ENCODE measurements around the gene GARIN5A.

DNA sequence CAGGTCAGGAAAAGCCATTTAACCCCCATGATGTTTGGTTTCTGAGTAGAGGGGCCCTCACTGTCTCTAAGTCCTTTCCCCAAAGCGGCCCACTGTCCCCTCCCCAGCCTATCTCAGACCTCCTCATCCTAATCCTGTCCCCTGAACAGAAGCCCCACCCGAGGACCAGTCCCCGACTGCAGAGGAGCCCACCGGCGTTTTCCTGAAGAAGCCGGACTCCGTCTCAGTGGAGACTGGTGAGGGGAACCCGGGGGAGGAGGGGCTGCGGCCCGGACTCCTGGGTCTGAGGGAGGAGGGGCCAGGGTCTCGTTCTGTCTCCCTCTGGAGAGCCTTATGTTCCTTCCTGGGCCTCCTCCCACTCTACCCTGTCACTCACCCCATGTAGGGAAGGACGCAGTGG is 41.0 kb downstream of the GARIN5A start:
- TF ChIP-seq CTCF (IDR thresholded peaks at IDR 0.05) (no peak), POLR2A (IDR thresholded peaks at IDR 0.05) (no peak)
